DMS53 treated with DMSO at 0.1 percent for 48 hours (cell line): Measurements from ENCODE around the gene MN1.

Experiments
- DNase-seq: peaks from one replicate; lab custom pipeline; 2025; ENCODE audit not compliant: unreplicated experiment; lab: John Stamatoyannopoulos, UW

Gene MN1

GRCh38 chr22:27765706-27766291 is 35.8 kb downstream of the MN1 start:
- no peak for DNase-seq

GRCh38 chr22:27764722-27765236 is 36.8 kb downstream of the MN1 start:
- DNase-seq: no peak

GRCh38 chr22:27761665-27762064 is 39.9 kb downstream of the MN1 start:
- DNase-seq: no peak

GRCh38 chr22:27761000-27761399 is 40.6 kb downstream of the MN1 start:
- no peak for DNase-seq

- no peak for DNase-seq
Observed at GRCh38 chr22:27760474-27760873, 41.1 kb downstream of the MN1 start.

GRCh38 chr22:27757928-27758525 is 43.5 kb downstream of the MN1 start:
- no peak for DNase-seq

GRCh38 chr22:27756212-27756660 is 45.3 kb downstream of the MN1 start:
- no peak for DNase-seq

GRCh38 chr22:27755521-27756211 is 45.9 kb downstream of the MN1 start:
- DNase-seq: no peak

GRCh38 chr22:27754888-27755480 is 46.6 kb downstream of the MN1 start:
- no peak for DNase-seq

- DNase-seq: no peak
Observed at GRCh38 chr22:27754247-27754887, 47.2 kb downstream of the MN1 start.

- DNase-seq: no peak
Observed at GRCh38 chr22:27752771-27753170, 48.8 kb downstream of the MN1 start.

- no peak for DNase-seq
Observed at GRCh38 chr22:27752141-27752540, 49.4 kb downstream of the MN1 start.

- DNase-seq: no peak
Observed at GRCh38 chr22:27751277-27752070, 50.1 kb downstream of the MN1 start.

- no peak for DNase-seq
Observed at GRCh38 chr22:27750584-27751265, 50.8 kb downstream of the MN1 start.

- no peak for DNase-seq
Observed at GRCh38 chr22:27749597-27750225, 51.8 kb downstream of the MN1 start.

- no peak for DNase-seq
Observed at GRCh38 chr22:27748751-27749191, 52.8 kb downstream of the MN1 start.

GRCh38 chr22:27748349-27748748 is 53.2 kb downstream of the MN1 start:
- DNase-seq: no peak

GRCh38 chr22:27747396-27748221 is 53.9 kb downstream of the MN1 start:
- DNase-seq: no peak

GRCh38 chr22:27746918-27747317 is 54.6 kb downstream of the MN1 start:
- no peak for DNase-seq
